GM19043 (cell line): Measurements from ENCODE around the gene MCM9.
"Not testable (repeated sequence)": the region's sequence is repeated elsewhere in the genome, so short reads cannot be mapped to it uniquely, and the experiment has no call there.

Experiments used
- ATAC-seq: cut with Tn5 transposase; IDR thresholded peaks from one replicate; pipeline ENCODE4 v1.9.1; 2021; ENCODE audit warnings: low read depth; ENCODE audit not compliant: unreplicated experiment

Gene MCM9

GRCh38 chr6:118869350-118869749, 65.6 kb downstream of the MCM9 start:
- no peak for ATAC-seq

DNA sequence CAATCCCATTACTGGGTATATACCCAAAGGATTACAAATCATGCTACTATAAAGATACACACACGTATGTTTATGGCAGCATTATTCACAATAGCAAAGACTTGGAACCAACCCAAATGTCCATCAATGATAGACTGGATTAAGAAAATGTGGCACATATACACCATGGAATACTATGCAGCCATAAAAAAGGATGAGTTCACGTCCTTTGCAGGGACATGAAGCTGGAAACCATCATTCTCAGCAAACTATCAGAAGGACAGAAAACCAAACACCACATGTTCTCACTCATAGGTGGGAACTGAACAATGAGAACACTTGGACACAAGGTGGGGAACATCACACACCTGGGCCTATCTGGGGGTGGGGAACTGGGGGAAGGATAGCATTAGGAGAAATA, 66.1 kb downstream of the MCM9 start:
- ATAC-seq = not testable (repeated sequence)

- ATAC-seq = no peak
Observed at GRCh38 chr6:118867181-118867580, 67.8 kb downstream of the MCM9 start.

- ATAC-seq = no peak
Observed at GRCh38 chr6:118865100-118865391, 69.9 kb downstream of the MCM9 start.

DNA sequence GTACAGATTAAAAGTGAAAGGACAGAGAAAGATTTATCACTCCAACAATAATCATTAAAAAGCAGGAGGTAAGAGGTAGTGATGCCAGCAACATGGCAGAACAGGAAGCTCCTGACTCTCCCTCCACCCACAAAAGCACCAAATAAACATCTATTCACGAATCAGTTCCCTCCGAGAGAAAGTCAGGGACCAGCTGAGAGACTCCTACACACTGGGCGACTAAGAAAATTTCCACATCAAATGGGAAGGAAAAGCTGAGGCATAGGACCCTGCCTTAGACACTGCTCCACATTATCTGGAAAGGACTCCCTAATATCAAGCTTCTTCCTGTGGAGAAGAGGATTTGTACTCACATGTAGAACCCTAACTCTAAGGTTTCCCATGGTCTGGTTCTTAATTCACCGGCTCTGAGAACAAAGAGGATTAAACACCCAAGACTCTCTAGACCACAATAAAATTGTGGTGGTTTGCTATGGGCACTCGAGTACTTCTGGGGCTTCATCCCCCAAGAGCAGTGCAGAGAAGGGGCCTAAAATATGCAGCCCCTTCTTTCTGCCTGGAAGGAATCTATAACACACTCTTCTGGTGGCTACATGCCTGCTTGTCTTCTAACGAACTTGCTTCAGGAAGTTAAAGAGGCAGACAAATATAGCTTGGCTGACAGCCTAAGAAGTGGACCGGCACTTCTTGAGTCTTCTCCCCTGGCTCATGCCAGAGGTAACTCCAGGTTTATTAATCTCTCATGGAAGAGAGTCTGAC, 70.4 kb downstream of the MCM9 start:
- no peak for ATAC-seq

- no peak for ATAC-seq
Observed at GRCh38 chr6:118862443-118862842, 72.5 kb downstream of the MCM9 start.

GRCh38 chr6:118860880-118861279, 74.1 kb downstream of the MCM9 start:
- ATAC-seq = no peak

- ATAC-seq = no peak
Observed at GRCh38 chr6:118860363-118860762, 74.6 kb downstream of the MCM9 start.

DNA sequence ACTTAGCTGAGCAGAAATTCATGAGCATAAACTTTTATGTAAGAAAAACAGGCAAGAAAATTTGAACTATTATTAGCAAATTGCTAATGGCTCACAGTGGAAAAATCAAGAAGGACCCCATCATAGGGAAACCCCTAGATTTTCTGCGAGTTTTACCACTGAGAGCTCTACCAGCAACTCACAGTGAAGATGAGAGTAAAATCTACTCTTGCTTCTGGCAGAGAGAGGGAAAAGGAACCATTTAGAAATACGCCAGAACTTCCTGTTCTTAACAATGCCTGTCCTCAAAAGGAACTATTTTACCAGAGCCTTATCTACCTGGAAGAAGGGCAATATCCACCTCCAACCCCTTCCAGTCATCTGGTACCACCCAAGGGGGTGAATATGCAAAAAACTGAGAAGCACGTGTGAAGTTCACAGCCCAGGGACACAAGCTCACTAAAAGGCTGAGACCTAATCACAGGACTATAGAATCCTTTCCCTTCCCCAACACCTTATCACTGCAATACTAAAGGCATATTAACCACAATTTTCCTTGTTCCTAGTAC, 75.4 kb downstream of the MCM9 start:
- ATAC-seq = no peak

DNA sequence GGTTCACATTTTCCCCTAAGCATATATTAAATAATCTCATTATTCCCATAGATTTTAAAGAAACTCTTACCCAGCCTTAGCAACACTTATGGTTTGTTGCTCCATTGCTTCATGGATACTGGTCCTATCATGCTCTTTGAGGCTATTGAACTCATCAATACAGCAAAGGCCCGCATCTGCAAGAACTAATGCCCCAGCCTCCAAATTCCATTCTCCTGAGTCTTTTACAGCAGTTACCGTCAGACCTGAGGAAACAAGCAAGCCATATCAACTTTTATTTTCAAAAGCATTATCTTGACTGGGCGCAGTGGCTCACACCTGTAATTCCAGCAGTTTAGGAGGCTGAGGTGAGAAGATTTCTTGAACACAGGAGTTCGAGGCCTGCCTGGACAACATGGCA, 78.7 kb downstream of the MCM9 start:
- ATAC-seq = no peak

- no peak for ATAC-seq
Observed at GRCh38 chr6:118853408-118853807, 81.6 kb downstream of the MCM9 start.

GRCh38 chr6:118844915-118845314, 90.0 kb downstream of the MCM9 start:
- ATAC-seq = peak; percentile 54

- ATAC-seq = peak; percentile 87
Observed at GRCh38 chr6:118843685-118844390, 91.1 kb downstream of the MCM9 start.

- ATAC-seq = no peak
Observed at GRCh38 chr6:118830691-118831090, 104.3 kb downstream of the MCM9 start.

- ATAC-seq = no peak
Observed at GRCh38 chr6:118829817-118830478, 105.0 kb downstream of the MCM9 start.

GRCh38 chr6:118826096-118826495, 108.9 kb downstream of the MCM9 start:
- ATAC-seq = no peak

DNA sequence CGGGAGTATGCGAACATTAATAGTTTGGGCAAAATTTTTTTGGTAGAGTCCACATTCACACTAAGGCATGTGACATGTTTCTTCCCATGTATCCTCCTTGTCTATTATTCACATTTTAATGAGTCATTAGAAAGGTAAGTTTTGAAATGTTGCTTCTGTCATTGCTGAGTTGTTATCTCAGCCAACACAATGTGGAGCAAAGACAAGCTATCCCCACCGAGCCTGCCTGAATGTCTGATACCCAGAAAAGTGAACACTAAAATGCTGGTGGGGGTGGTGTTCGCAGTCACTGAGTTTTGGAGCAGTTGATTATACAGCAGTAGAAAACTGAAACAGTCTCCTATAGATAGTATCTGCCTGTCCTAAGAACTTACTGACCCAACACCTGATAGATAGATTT, 109.3 kb downstream of the MCM9 start:
- no peak for ATAC-seq

GRCh38 chr6:118815495-118815894, 119.5 kb downstream of the MCM9 start:
- ATAC-seq = no peak

- ATAC-seq = no peak
Observed at GRCh38 chr6:118813775-118814174, 121.2 kb downstream of the MCM9 start.

GRCh38 chr6:118812970-118813369, 122.0 kb downstream of the MCM9 start:
- no peak for ATAC-seq

DNA sequence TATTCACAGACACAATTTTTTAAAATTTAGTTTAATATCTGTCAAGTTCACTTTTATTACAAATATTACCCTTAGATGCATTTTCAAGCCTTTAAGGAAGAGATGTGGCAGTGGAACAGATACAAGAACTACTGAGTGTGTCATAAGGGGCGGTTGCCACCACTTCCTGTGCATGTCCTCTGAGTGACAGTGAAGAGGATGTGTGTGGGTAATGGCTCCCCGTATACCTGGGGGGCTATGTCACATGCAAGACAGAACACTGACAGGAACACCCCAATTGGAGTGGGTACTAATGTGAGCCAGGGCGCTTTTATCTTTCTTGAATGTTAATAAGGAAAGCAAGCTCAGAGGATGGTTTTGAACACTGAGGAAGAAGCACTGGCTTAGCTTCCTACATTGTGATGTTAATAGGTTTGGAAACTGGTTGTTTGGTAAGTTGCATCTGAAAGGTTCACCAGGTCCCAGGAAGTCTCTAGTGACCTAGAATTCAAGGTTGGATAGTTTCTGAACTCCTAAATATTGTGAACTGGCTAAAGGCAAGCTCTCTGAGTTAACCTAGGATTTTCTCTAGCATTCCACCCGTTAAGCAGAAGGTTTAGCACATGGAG, 124.4 kb downstream of the MCM9 start:
- peak; percentile 88 for ATAC-seq
